Measurements from ENCODE around the gene PTPRZ1.

Gene PTPRZ1

DNA sequence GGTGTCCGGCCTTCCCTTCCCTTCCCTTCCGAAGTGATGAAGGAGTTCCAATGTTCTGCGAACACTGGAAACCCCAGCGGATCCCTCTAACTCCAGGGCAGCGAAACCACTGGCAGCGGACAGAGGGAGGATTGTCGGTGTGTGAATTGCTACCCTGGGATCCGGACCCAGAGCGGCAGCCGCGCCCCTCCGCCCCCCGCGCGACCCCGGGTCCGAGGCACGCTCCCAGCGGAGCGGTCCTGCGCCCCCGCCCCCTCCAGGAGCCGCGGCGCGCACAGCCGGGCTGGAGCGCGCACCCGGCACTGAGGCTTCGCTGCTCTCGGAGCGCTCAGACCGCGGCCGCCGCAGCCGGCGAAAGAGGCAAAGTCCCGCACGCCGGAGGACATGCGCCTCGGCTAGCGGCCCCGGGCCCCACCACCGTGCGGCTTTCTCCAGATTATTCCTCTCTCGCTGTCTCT lies at the start of gene PTPRZ1:
Gene PTPRZ1 (plus strand): TSS at position 331 of the 458 bp plus-strand sequence. CDS start 339 bp downstream, outside the sequence.
- DNase-seq (ENCODE audit: low read depth): no peak

DNA sequence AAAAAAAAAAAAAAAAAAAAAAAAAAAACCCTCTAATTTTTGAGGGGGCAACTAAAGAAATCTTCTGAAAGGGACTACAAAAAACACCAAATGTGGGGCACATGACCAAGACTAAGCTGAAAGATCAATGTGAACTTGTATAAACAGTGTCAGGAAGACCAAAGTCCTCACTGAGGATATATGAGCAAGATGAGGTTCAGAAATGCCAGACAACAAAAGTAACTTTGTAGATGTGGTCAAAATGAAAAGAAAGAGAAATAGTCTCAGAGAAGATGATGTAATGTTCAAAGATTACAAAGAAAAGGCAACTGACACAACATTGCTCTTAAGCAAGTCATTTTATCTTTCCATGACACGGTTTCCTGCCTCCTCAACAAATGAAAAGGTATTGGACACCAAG lies 48.7 kb upstream of the PTPRZ1 start:
- no peak for DNase-seq (ENCODE audit: low read depth)

DNA sequence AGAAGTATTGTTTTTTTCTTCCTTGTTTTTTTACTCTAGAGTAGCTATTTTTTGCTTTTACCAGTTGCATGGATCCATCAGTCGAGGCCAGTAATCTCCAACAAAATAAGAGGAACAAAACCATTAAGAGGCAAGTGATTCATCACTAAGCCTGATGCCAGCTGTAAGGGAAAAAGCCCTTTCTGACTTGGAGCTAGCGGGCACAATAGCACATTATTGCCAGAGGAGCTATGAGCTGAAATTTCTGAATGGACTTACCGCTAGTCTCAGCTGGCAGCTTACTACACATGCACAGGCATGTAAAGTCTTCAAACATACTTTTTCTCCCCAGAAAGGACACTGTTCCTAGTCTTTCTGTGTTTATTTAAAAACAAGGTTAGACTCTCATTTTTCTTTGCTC lies 41.6 kb upstream of the PTPRZ1 start:
- DNase-seq (ENCODE audit: low read depth): no peak

DNA sequence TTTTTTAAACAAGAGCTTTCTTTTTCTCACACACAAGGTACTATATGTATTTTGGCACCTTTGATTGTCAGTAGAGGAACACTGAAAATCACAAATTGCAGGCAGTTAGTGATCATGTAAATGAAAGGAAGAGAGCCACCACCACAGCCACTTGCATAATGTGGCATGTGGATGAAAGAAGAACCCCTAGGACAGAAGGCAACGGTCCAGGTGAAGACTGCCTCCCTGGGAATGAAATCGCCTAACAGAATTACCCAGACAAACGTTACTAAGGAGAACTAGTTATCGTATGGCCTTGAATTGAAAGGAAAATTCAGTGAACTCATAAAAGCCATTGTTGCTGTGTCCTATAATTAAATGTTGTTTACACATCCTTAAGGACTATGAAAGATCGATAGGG lies 41.2 kb upstream of the PTPRZ1 start:
- no peak for DNase-seq (ENCODE audit: low read depth)

DNA sequence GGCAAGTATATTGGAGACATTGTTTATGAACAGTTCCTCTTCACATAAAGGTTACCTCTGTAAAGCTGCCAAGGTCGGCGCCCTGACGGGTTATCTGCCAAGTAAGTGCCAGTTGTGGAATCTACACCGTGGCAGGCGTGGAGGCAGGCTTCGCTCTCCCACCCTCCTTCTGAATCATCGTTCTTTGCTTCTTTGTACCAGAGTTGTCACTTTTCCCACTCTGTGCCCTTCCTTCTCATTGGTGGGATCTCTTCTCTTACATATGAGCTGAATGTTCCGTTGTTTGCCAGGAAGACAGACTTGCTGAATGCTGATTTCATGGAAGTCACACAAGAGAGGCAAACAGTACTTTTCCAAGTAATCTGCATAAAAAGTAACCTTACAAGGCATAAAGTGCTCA lies 40.6 kb upstream of the PTPRZ1 start:
- DNase-seq (ENCODE audit: low read depth): no peak

DNA sequence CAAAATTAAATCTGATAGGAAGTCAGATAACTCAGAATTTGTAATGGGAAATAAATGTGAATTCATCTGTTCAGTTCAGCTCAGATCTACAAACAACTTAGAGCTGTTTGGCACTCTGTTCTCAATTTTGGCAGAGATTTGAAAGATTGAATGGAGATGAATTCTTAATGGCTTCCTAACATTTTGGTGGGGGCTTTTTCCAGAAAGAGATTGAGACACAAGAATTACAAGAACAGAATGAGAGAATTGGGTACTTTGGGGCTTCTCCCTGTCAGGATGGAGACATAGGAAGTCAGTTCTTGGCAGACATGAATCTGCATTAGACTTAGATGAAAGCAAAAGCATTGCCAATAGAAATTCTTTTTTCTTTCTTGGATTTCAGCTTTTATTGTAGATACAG lies 39.0 kb upstream of the PTPRZ1 start:
- no peak for DNase-seq (ENCODE audit: low read depth)

DNA sequence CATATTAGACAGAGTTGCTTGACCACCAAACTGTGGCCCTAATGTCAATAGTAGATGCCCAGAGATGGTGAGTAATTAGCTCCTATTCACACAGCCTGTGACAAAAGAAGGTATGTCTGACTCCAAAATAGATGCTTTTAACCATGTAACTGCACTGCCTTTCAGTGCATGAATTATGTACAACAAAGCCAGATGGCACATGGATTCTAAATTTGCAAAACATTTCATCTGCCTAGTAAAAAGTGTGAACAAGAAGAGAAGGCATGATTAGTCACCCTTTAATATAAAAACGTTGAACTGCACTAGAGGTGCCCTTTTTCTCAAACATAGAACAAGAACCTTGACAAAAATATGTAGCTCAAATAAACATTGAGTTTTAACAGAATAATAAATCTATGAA lies 35.5 kb upstream of the PTPRZ1 start:
- DNase-seq (ENCODE audit: low read depth): no peak

DNA sequence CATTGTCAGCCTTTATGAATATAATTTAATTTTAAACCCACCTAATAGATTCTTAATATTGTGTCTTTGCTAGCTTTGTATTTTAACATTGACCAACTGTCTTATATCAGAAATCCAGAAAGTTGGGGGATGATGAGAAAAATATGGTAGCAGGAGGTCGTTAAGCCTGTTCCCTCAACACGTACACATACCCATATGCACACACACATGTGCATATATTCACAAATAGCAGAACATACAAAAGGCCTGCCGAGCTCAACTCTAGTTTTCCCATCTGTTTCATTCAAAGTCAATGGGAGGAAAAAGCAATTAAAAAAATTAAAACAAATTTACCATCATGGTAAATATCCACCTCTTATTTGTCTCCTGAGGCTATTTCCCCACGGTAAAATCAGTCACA lies 25.9 kb upstream of the PTPRZ1 start:
- DNase-seq (ENCODE audit: low read depth): no peak

DNA sequence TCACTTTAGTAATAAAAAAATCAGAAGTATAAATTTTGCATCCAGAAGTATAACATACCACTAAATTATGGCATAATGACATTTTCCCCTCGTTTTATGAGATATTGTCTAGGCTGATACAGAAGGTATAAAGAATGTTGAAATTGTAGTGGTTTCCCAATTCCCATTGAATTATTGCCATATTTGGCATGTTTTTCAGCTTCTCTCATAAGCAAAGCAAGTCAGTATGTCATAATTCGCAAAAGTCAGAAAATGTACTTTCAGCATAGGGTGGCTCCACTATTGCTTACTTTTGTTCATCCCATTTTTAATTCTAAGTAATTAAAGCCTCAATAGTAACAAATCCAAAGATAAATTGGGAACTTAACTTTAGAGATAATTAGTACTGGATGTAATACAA lies 19.7 kb upstream of the PTPRZ1 start:
- no peak for DNase-seq (ENCODE audit: low read depth)

DNA sequence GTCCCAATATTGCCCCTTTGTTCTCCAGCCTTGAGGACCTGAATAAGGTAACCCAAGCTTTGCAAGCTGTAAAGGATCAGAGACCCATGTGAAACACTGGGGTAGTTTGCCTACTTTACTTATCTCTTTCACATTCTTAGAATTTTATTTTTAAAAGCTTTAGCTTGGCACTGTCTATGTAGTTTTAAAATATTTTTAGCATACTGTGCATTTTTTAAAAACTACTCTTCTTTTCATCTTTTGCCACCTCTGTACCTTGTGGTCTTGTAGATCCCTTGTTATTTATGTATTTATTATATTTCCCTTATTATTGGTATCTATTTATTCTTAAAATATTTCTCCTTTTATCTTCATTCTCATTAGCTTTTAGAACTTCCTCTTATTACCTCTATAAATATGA lies 12.0 kb upstream of the PTPRZ1 start:
- no peak for DNase-seq (ENCODE audit: low read depth)

DNA sequence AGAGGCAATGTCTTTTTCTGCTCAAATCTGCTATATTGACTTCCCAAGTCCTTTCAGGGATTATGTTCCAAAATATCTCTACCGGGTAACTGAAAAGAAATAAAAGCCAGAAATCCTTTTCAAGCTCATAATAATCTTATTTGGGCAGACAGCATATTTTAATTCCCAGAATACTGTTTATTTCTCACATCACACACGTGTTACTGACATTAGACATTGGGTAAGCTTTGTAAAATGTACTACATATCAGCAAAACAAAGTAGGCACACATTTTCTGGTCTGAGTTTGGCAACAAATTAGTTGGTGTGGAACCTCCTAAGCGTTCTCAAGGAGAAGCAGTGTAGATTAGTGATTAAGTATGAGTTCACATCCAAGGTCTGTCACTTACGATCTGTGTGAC lies 10.4 kb upstream of the PTPRZ1 start:
- no peak for DNase-seq (ENCODE audit: low read depth)

DNA sequence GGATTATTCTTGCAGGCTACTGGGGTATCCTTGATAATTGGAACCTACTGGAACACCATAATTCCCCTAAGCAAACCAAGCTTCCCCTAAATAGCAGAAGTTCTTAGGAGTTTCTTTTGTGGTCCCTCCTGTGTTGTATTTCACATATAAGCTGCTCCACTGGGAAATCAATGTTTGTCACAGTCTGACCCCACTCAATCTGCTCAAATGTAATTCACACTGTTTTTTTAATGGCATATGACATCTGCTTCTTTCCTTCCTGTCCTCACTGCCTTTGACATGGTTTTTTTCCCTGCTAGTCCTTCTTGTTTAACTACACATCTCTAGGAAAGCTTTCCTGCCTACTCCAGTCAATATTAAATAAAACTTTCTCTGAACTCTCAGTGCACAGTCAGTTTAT lies 1.8 kb upstream of the PTPRZ1 start:
- no peak for DNase-seq (ENCODE audit: low read depth)

DNA sequence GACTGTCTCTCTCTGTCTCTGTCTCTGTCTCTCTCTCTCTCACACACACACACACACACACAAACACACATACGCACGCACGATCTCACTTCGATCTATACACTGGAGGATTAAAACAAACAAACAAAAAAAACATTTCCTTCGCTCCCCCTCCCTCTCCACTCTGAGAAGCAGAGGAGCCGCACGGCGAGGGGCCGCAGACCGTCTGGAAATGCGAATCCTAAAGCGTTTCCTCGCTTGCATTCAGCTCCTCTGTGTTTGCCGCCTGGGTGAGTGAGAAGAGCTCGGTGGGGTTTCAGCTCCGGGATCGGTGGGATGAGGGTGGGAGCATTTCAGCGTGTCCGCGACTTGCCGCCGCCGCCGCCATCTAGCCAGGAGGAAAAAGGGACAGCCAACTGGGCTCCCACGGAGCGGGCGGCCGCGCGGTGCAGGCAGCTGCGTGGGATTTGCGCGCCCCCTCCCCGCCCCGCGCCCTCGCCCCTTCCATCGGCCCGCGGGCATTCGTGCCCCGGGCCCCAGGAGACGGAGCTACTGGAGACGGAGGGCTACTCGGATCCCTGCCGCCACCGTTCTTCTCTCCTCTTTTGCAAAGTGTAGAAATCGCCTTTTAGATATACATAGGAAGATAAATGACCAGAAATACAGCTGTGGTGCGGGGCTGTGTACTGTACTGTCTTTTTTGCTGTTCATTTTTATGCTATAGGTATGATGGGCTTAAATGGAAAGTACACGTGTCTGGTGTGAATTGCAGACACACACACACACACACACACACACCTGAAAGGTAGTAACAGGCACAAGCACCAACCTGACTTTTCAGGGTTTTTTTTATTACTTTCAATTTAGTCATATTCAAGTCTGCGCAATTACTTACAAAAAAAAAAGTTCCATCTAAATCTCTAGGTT lies 581 bp downstream of the PTPRZ1 start:
- DNase-seq (ENCODE audit: low read depth): no peak

DNA sequence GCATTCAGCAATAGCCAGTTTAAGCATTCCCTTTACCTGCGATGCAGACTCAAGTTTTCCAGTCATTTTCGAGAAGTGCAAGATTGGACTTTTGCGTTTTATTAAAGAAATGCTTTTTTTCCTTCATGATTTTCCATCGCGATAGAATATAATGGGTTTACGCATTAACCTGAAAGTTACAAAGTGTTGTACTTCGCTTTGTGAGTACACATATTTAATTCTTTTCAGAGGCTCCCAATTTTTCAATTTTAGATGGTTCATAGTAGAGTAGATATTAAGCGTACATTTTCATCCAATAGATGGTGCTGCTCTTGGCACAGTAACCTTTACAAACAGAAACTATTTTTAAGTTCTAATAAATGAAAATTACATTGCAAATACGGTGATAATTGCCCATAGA lies 1.3 kb downstream of the PTPRZ1 start:
- no peak for DNase-seq (ENCODE audit: low read depth)

DNA sequence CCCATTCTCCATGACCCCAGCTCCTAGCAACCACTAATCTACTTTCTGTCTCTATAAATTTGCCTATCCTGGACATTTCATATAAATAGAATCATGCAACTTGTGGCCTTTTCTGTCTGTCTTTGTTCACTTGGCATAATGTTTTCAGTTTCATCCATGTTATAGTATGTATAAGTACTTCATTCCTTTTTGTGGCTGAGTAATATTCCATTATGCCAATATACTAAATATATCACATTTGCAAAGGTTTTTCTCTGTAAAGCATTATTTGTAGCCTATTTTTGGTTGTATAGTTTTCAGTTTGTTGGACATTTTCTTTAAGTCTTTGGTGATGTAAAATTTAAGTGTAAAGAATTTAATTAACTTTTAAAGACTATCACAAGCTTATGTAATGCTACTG lies 2.2 kb downstream of the PTPRZ1 start:
- DNase-seq (ENCODE audit: low read depth): no peak

DNA sequence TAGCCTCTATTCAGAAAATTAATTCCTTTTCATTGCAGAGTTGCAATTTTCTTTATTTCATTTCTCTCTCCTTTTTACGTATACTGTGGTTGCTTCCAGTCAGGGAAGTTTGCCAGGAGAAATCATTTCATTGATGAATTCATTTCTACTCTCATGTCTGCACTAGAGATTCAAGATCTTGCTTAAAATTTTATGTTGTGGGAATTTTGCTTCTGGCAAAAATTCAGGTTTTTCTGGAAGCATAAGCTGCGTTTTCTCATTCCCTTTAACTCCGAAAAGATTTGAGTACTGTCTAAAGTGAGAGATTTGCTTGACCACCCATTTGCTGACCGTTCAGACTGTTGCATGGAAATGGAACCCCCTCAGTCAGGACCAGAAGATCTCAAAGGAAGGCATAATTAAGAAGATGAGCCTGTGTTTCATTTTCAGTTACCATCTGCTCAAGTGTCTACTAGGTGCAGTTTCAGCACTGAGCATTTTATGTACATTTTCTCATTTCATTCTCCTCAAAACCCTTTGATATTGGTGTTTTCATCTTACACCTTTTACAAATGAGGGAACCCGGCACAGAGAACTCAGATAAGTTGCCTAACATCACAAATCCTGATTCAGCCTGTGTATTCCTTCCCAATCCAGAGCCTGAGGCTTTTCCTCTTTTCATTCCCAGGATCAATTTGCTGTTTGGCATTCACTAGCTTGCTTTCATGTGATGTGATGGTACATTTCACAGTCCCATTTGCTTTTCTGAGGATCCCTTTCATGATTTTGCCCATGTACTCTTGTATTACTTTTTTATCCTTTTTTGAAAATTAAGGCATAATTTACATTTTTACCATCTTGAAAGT lies 3.9 kb downstream of the PTPRZ1 start:
- no peak for DNase-seq (ENCODE audit: low read depth)

DNA sequence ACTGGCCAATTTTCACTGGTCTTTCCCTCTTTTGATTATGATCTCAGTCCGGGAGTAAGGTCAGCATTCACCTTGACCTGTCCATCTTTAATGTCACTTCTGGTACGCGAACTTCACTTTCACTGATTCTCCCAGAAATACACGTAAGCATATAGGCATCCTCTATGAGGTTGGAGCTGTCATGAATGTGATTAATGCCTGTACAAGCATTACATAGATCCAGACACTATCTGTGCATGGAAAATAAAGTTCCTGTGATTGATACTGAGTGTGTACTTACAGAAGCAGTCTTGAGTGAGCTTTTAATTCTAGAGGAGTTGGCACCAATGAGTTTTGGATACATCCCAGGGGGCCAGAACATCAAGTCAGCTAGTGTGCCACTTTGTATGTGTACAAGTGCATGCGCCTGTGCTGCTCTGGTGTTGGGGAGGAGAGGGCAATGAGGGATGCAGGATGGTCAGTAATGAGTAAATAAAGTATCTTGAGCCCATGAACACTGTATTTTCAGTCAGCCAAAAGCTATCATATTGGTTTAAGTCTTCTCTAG lies 6.0 kb downstream of the PTPRZ1 start:
- DNase-seq (ENCODE audit: low read depth): no peak

DNA sequence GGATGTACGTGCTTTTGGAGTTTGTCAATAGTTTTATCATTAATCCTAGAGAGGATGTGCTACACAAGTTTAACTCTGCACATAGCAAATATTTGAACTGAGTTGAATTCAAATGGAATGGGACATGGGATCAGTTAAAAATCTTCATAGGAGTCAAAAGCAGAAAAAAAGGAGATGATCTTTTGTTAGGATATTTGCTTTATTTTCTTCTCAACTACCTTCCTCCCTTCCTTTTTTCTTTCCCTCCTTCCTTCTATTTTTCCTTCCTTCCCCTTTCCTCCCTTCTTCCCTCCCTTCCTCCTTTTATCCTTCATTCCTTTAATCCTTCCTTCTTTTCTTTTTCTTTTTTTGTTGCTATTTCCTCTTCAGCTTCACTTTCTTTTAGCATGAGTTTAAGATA lies 6.6 kb downstream of the PTPRZ1 start:
- DNase-seq (ENCODE audit: low read depth): no peak

DNA sequence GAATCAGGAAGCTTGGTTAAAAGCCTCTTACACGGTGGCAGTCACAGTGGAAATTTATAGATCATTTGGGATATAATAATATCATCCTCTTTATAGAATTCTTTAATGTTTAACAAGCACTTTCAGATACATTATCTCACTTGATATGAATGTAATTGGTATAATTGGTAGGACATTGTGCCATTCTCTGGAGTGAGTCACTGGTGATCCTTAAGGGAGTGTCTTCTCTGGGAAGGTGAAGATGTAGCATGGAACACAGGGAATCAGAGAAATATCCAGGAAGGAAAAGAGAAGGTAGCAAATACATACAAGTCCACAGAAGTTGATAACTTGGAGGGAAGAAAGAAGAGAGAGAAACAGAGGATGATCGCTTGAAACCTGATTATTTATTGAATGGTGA lies 9.8 kb downstream of the PTPRZ1 start:
- DNase-seq (ENCODE audit: low read depth): no peak

DNA sequence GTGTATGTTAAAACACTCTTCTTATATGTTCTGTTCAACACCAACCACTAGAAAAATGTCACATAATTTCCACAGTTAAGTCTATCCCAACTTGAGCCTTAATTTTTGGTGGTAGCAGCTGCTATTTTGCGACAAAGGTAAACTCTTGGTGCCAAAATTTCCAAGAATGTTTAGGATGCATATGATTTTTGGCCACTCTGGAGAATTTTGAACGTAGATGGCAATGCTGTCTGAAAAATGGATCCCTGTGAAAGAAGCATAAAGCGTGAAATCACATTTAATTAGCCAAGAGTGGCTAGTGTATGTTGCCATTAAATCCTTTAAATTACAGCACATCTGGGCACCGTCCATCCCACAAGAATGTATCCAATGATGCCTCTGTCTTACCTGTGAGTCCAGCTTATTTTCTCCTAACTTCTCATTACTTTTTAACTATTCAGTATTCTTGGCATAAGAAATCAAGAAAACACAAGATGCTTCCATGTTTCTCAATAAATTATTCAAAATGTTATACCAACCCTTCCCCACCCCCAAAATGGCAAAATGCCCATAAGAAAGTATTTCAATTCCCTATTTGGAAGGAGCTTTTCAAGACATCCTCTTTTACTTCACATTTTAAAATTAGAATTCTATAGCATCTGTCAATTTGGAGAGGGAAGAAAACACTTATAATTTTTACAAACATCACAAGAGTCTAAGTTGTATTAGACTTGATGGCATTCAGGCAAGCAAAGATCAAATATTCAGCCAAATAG lies 12.4 kb downstream of the PTPRZ1 start:
- DNase-seq (ENCODE audit: low read depth): no peak

DNA sequence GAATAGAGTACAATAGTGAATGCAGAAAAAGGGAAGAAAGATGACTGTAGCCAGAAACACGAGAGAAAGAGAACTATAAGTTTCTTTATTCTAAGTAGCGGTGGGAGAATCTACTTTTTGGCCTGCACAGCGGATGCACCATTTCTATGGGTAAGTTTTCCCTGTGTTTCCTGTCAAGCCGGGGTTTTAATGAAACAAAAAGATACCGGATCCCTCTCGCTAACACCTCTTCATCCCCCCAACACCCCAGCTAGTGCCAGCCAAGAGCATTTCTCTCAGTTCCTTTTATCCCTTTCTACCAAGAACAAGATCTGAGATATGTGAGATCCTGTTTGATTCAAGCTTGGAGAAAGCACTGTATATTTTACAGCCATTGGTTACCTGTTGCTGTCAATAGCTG lies 14.7 kb downstream of the PTPRZ1 start:
- DNase-seq (ENCODE audit: low read depth): no peak

DNA sequence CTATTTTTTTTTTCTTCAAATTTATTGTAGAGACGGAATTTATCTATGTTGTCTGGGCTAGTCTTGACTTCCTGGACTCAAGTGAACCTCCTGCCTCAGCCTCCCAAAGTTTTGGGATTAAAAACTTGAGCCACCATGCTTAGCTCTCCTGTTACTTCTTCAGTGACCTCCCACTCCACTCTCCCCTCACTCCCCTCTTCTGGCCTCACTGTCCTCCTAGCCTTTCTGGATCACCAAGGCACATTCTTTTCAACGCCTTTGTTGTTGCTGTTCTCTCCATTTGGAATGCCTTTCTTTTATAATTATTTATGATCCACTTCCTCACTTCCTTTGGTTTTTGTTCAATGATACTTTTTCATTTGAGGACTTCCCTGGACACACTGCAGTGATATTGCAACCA lies 17.9 kb downstream of the PTPRZ1 start:
- DNase-seq (ENCODE audit: low read depth): no peak
